Heart right ventricle (tissue), 16 donors: ENCODE results near the gene KIF17. TPM values are rescaled to one million over a fixed set of nuclear protein-coding genes. Genes with fewer than 3 reads are reported as not detected.

Source experiments
- ATAC-seq, 8 donors: fragments of 200-7000 bp; cut with Tn5 transposase; one replicate each; pipeline ENCODE4 v1.9.1; 2020; ENCODE audit warnings: mild to moderate bottlenecking in 8 of 8, moderate library complexity in 8 of 8, moderate number of reproducible peaks in 1 of 8
- DNase-seq, 2 donors: peaks; one replicate each; pipeline ENCODE4 v3.0.0-alpha.2; 2020
- H3K27ac ChIP-seq, 10 donors: fragments of 200-600 bp; sonication (generic) in 2 of 10; one replicate each; pipeline versions ENCODE4 v1.5.0 to v1.8.0; 2020 to 2022; ENCODE audit warnings: mild to moderate bottlenecking in 3 of 10
- H3K27me3 ChIP-seq, 7 donors: fragments of 200-600 bp; one replicate each; pipeline ENCODE4 v1.8.0; 2021 to 2022; ENCODE audit warnings: mild to moderate bottlenecking in 2 of 7
- H3K36me3 ChIP-seq, 9 donors: fragments of 200-600 bp; sonication (generic) in 1 of 9; one replicate each; pipeline versions ENCODE4 v1.5.0 to v1.8.0; 2020 to 2022; ENCODE audit warnings: mild to moderate bottlenecking in 2 of 9
- H3K4me1 ChIP-seq, 9 donors: fragments of 200-600 bp; sonication (generic) in 1 of 9; one replicate each; pipeline versions ENCODE4 v1.5.0 to v1.8.0; 2020 to 2022; ENCODE audit warnings: mild to moderate bottlenecking in 4 of 9
- H3K4me3 ChIP-seq, 10 donors: fragments of 200-600 bp; sonication (generic) in 2 of 10; one replicate each; pipeline versions ENCODE4 v1.5.0 to v1.8.0; 2020 to 2022; ENCODE audit warnings: mild to moderate bottlenecking in 7 of 10, moderate library complexity in 2 of 10
- H3K9me3 ChIP-seq, 11 donors: fragments of 200-600 bp in 10 of 11; sonication (generic) in 2 of 11; one replicate each; pipeline versions ENCODE4 v1.5.0 to v1.8.0; 2013 to 2022; ENCODE audit warnings: mild to moderate bottlenecking in 2 of 11, control low read depth in 1 of 11, moderate library complexity in 1 of 11
- CTCF ChIP-seq, 9 donors: fragments of 200-600 bp; sonication (generic) in 2 of 9; IDR thresholded peaks; one replicate each; pipeline versions ENCODE4 v1.5.0 to v1.8.0; 2021 to 2022; ENCODE audit warnings: antibody characterized with exemption in 9 of 9, mild to moderate bottlenecking in 5 of 9, moderate library complexity in 1 of 9
- WGBS, 2 donors: extraction: QIAGEN DNeasy Blood & Tissue Kit; methylation state at CpG; one replicate each; pipeline ENCODE4 v1.1.7; 2013; ENCODE audit warnings: inconsistent platforms in 1 of 2; 5-methylcytosine and 5-hydroxymethylcytosine counted together
- intact Hi-C, 10 donors: fragments of 100-400 bp; cut with DNase I; formaldehyde crosslinking; loops; one replicate each; pipeline versions ENCODE4 v1.11.1 to v1.14.2; 2022
- polyA plus RNA-seq, 2 donors: library from polyadenylated mRNA; stranded (reverse); fragments of 200-250 nt; gene quantifications; one replicate each; pipeline ENCODE4 v1.2.3, GENCODE V29; 2013
- total RNA-seq, 10 donors: library from RNA; stranded (reverse); fragmentation: NEBNext Ultra II Directional in 3 of 10; extraction: Animal tissue kit (Norgen Biotek cat#: 25700) in 3 of 10; gene quantifications; one replicate each; pipeline versions ENCODE4 v1.2.1 to v1.2.4, GENCODE V29; 2021 to 2023
- donor health status: Arrhythmogenic right ventricular cardiomyopathy.
- donor health status: ischemic (EF 13 %, LVEDD 7.1; RV severe dilation, severe dysfunction).
- donor health status: healthy with polysubstance abuse.
- donor health status: DM: no; HTN: yes; CAD: no.
- donor health status: DM: no; HTN: no; CAD: no.
- donor health status: ischemic (EF 25% LVEDD 6.9; RV normal size, moderate dysfunction).
- donor health status: ischemic (EF 25% LVEDD 5.7; RV mildly dilated, moderate dysfunction).
- donor health status: healthy.
- donor health status: DM: yes; HTN: yes; CAD: no.
- donor health status: Ischemic cardiomyopathy.
- donor health status: ischemic (EF 35%, LVEDD 5.7; RV mildly dilated, moderate dysfunction).
- donor health status: nonischemic (EF 11% LVEDD 7.7; RV severe dilation, severe dysfunction).
- donor health status: DM: yes; HTN: yes; CAD: no.
- donor health status: PGD.
- donor health status: ischemic (EF 29% LVEDD 5.4; RV normal size, mild dysfunction).
- donor health status: nonischemic (EF 23%, LVEDD 6.1; RV moderate dilation, normal function).

KIF17 gene
- total and polyA plus RNA-seq, 12 donors: 2.7 to 7.5 (median 5.2) TPM

DNA sequence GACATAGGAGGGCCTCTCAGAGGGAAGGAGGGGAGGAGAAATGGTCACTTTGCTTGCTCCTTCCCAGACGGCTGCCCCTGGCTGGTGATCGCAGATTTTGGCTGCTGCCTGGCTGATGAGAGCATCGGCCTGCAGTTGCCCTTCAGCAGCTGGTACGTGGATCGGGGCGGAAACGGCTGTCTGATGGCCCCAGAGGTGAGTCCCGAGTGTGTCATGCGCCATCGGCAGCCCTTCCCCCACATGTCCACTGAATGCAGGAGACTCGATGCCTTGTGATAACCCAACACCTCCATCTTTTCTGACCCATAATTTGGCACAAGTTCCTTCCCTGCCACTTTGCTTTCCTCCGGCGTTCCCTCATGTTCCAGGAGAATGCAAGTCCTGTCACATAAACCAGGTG, 69.4 kb downstream of the KIF17 start:
- no peaks in the 10 kb centered on the region for H3K9me3 ChIP-seq
- no peak for DNase-seq
- peaks cover 0 to 100% (median 77%) of the 10 kb centered on the region in 9 donors for H3K36me3 ChIP-seq
- no peak overlapping the region for H3K4me3 ChIP-seq
- no peak overlapping the region for H3K27ac ChIP-seq
- H3K4me1 ChIP-seq: no peaks in the 10 kb centered on the region
- no peak for TF ChIP-seq CTCF (IDR thresholded peaks at IDR 0.05)
- H3K27me3 ChIP-seq: no peaks in the 10 kb centered on the region
- WGBS, 2 donors: 88 to 92% methylated on average over 13 of the region's 13 CpGs
- no peak for ATAC-seq
- intact Hi-C loops: no loop called here

- TF ChIP-seq CTCF (IDR thresholded peaks at IDR 0.05): no peak
- Histone ChIP-seq H3K9me3 (no peaks in the 10 kb centered on the region), H3K27ac (no peak overlapping the region), H3K36me3 (peaks cover 0 to 100% (median 71%) of the 10 kb centered on the region in 9 donors), H3K4me3 (no peak overlapping the region), H3K4me1 (no peaks in the 10 kb centered on the region), H3K27me3 (no peaks in the 10 kb centered on the region)
- 88 to 92% methylated on average over 14 of the region's 14 CpGs for WGBS, 2 donors
- intact Hi-C loops: no loop called here
- ATAC-seq (no peak), DNase-seq (no peak)
Measured at GRCh38 chr1:20645414-20645813, 72.4 kb downstream of the KIF17 start.

DNA sequence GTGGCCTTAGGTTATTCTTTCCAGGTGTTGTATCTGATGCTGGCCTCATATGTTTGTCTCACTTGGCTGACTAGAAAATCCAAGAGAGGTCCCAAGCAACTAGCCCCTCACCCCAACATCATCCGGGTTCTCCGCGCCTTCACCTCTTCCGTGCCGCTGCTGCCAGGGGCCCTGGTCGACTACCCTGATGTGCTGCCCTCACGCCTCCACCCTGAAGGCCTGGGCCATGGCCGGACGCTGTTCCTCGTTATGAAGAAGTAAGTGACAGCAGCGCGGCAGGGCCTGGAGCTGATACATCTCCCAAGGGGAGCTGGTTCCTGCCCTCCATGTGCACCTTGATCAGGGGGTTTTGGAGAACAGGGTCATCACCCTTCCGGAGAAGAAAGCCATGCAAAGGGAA, 73.4 kb downstream of the KIF17 start:
- intact Hi-C loops: loop anchor here in 1 of 10 donors (5.0 kb wide), 2 partner anchors 67 to 117 kb away; no protein-coding TSS in a partner anchor
- Histone ChIP-seq H3K27ac (no peak overlapping the region), H3K36me3 (peaks cover 0 to 100% (median 69%) of the 10 kb centered on the region in 9 donors)

GRCh38 chr1:20643080-20643479, 74.7 kb downstream of the KIF17 start:
- no peaks in the 10 kb centered on the region for H3K9me3 ChIP-seq
- WGBS, 2 donors: 79 to 81% methylated on average over 6 of the region's 6 CpGs
- H3K4me1 ChIP-seq: peaks cover 0 to 6% (median 0%) of the 10 kb centered on the region in 9 donors
- H3K27me3 ChIP-seq: no peaks in the 10 kb centered on the region
- H3K4me3 ChIP-seq: no peak overlapping the region
- intact Hi-C loops: loop anchor here in 1 of 10 donors (5.0 kb wide), 2 partner anchors 66 to 116 kb away; no protein-coding TSS in a partner anchor
- DNase-seq (no peak), ATAC-seq (no peak)
- no peak for TF ChIP-seq CTCF (IDR thresholded peaks at IDR 0.05)
- H3K36me3 ChIP-seq: peaks cover 0 to 100% (median 64%) of the 10 kb centered on the region in 9 donors
- no peak overlapping the region for H3K27ac ChIP-seq

More for the DNA sequence above, 73.4 kb downstream of the KIF17 start:
- no peaks in the 10 kb centered on the region for H3K9me3 ChIP-seq
- H3K27me3 ChIP-seq: no peaks in the 10 kb centered on the region
- DNase-seq (no peak), ATAC-seq (no peak)
- no peak overlapping the region for H3K4me3 ChIP-seq
- no peak for TF ChIP-seq CTCF (IDR thresholded peaks at IDR 0.05)
- H3K4me1 ChIP-seq: peaks cover 0 to 6% (median 0%) of the 10 kb centered on the region in 9 donors
- 92 to 94% methylated on average over 13 of the region's 13 CpGs for WGBS, 2 donors
